GM23338 (cell line): ENCODE results near the gene SMPDL3A. TPM values are rescaled to one million over a fixed set of nuclear protein-coding genes. Genes with fewer than 3 reads are reported as not detected.

ENCODE experiments used
- ATAC-seq: fragments of 200-7000 bp; cut with Tn5 transposase; 3 replicates; pipeline ENCODE4 v1.9.1; 2020
- DNase-seq: peaks from one replicate; pipeline ENCODE4 v3.0.0-alpha.2; 2015; ENCODE audit warnings: low spot score
- H2AFZ ChIP-seq: fragments of 200-600 bp; sonication (generic); 2 replicates; pipeline ENCODE4 v1.8.0; 2016; ENCODE audit warnings: antibody characterized with exemption, mild to moderate bottlenecking, moderate library complexity
- H3F3A ChIP-seq: fragments of 200-600 bp; sonication (generic); replicated peaks from 2 replicates; pipeline ENCODE4 v1.8.0; 2017; ENCODE audit warnings: antibody characterized with exemption, mixed run types, low read depth
- H3K27ac ChIP-seq: fragments of 200-600 bp; sonication (generic); 2 replicates; pipeline ENCODE4 v1.6.1; 2016; ENCODE audit warnings: low read depth
- H3K27me3 ChIP-seq: fragments of 200-600 bp; sonication (generic); 2 replicates; pipeline ENCODE4 v1.8.0; 2016; ENCODE audit warnings: mild to moderate bottlenecking, mixed run types, moderate library complexity; ENCODE audit not compliant: insufficient read depth
- H3K36me3 ChIP-seq: fragments of 200-600 bp; sonication (generic); 2 replicates; pipeline ENCODE4 v1.8.0; 2016; ENCODE audit warnings: mild to moderate bottlenecking; ENCODE audit not compliant: insufficient read depth
- H3K4me1 ChIP-seq: fragments of 200-600 bp; sonication (generic); 2 replicates; pipeline ENCODE4 v1.8.0; 2016; ENCODE audit warnings: mild to moderate bottlenecking, moderate library complexity; ENCODE audit not compliant: insufficient read depth
- H3K4me2 ChIP-seq: fragments of 200-600 bp; sonication (generic); 2 replicates; pipeline ENCODE4 v1.7.1; 2017; ENCODE audit warnings: mixed run types
- H3K4me3 ChIP-seq: fragments of 200-600 bp; sonication (generic); 2 replicates; pipeline ENCODE4 v1.6.1; 2016; ENCODE audit warnings: mixed run types
- H3K79me2 ChIP-seq: fragments of 200-600 bp; sonication (generic); replicated peaks from 2 replicates; pipeline ENCODE4 v1.8.0; 2017; ENCODE audit warnings: mild to moderate bottlenecking; ENCODE audit not compliant: insufficient read depth
- H3K9me2 ChIP-seq: fragments of 200-600 bp; sonication (generic); 2 replicates; pipeline ENCODE4 v1.8.0; 2017; ENCODE audit not compliant: insufficient read depth
- H4K20me1 ChIP-seq: fragments of 200-600 bp; sonication (generic); replicated peaks from 2 replicates; pipeline ENCODE4 v1.8.0; 2017; ENCODE audit warnings: mild to moderate bottlenecking; ENCODE audit not compliant: insufficient read depth
- H3K27ac Mint-ChIP-seq: 2 replicates; pipeline ENCODE4 v1.8.0; 2020; ENCODE audit warnings: inconsistent platforms, mild to moderate bottlenecking, moderate library complexity, mixed read lengths
- H3K27me3 Mint-ChIP-seq: 3 replicates; pipeline ENCODE4 v1.8.0; 2022; ENCODE audit warnings: low read depth, mild to moderate bottlenecking, moderate library complexity, mixed read lengths, inconsistent platforms; ENCODE audit not compliant: insufficient read depth, poor library complexity
- H3K36me3 Mint-ChIP-seq: 3 replicates; pipeline ENCODE4 v1.8.0; 2021; ENCODE audit warnings: low read depth, mild to moderate bottlenecking, inconsistent platforms, moderate library complexity, mixed read lengths
- H3K4me1 Mint-ChIP-seq: 3 replicates; pipeline ENCODE4 v1.8.0; 2020; ENCODE audit warnings: mild to moderate bottlenecking, inconsistent platforms, mixed read lengths
- H3K4me3 Mint-ChIP-seq: 3 replicates; pipeline ENCODE4 v1.8.0; 2021; ENCODE audit warnings: moderate library complexity, mild to moderate bottlenecking, inconsistent platforms, mixed read lengths
- H3K9me3 Mint-ChIP-seq: 3 replicates; pipeline ENCODE4 v1.8.0; 2020; ENCODE audit warnings: moderate library complexity, mild to moderate bottlenecking, inconsistent platforms, mixed read lengths
- ETS1 ChIP-seq: IDR thresholded peaks from 2 replicates; pipeline ENCODE4 v1.6.1; 2016; ENCODE audit warnings: antibody characterized with exemption
- EZH2phosphoT487 ChIP-seq: fragments of 200-600 bp; sonication (generic); IDR thresholded peaks from one replicate; pipeline ENCODE4 v1.8.1; 2018; ENCODE audit warnings: antibody characterized with exemption; ENCODE audit not compliant: unreplicated experiment
- JUNB ChIP-seq: IDR thresholded peaks from one replicate; pipeline ENCODE4 v1.6.1; 2016; ENCODE audit warnings: antibody characterized with exemption; ENCODE audit not compliant: unreplicated experiment
- NANOG ChIP-seq: IDR thresholded peaks from 2 replicates; pipeline ENCODE4 v1.6.1; 2016; ENCODE audit warnings: antibody characterized with exemption, borderline replicate concordance
- REST ChIP-seq: IDR thresholded peaks from one replicate; pipeline ENCODE4 v1.6.1; 2018; ENCODE audit warnings: antibody characterized with exemption; ENCODE audit not compliant: unreplicated experiment
- polyA plus RNA-seq: library from polyadenylated mRNA; unstranded; fragments of >200 nt; fragmentation: Nextera tagmentation; extraction: Ambion mirVana; gene quantifications from 2 replicates; pipeline ENCODE4 v1.2.1, GENCODE V29; 2016
- total RNA-seq: library from RNA; depleted of rRNA; stranded (reverse); fragments of >200 nt; shearing (Covaris generic); gene quantifications from 2 replicates; pipeline ENCODE4 v1.2.3, GENCODE V29; 2014
- TF ChIP-seq, protein P1 (sequence below): fragments of 250-450 bp; sonication (Bioruptor Pico); IDR thresholded peaks from 2 replicates; pipeline ENCODE4 v1.5.0; 2020; ENCODE audit warnings: mild to moderate bottlenecking, moderate library complexity

The SMPDL3A gene
- total and polyA plus RNA-seq, 2 experiments from 2014 or later, result 3.5 to 6.3 TPM

DNA sequence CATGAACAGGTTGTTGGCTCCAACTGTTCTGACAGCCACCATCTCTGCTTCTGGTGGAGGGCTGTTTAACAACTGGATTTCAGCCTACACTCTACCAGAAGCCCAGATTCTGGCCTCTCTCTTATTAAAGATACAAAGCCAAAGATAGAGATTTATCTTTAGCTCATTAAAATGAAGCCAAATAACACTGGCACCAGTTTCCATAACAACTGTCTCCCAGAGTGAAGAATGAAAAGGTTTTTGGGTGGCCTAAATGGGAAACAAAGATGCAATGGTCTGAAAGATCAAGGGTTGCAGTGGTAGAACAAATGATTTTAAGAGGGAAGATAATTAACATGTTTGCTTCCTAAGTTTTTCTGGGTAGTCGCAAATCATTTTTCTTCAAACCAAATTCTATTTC lies 3.2 kb upstream of the SMPDL3A start:
- no peaks in the 10 kb centered on the region for H3K36me3 Mint-ChIP-seq
- peaks cover 18% of the 10 kb centered on the region for H3K27me3 Mint-ChIP-seq
- Histone ChIP-seq H3K4me1 (peaks cover 48% of the 10 kb centered on the region), H3F3A (peaks cover 10% of the 10 kb centered on the region; the same call in 1 of the 2 replicates), H2AFZ (no peak overlapping the region), H3K36me3 (no peaks in the 10 kb centered on the region), H3K4me3 (no peak overlapping the region), H3K79me2 (no peaks in the 10 kb centered on the region), H3K27me3 (peaks cover 32% of the 10 kb centered on the region), H3K9me2 (no peaks in the 10 kb centered on the region), H4K20me1 (no peaks in the 10 kb centered on the region), H3K27ac (no peak overlapping the region), H3K4me2 (no peak overlapping the region)
- no peak overlapping the region for H3K27ac Mint-ChIP-seq
- TF ChIP-seq JUNB, result no peak
- H3K4me3 Mint-ChIP-seq, result no peak overlapping the region
- no peaks in the 10 kb centered on the region for H3K9me3 Mint-ChIP-seq
- no peak for ATAC-seq
- H3K4me1 Mint-ChIP-seq, result peaks cover 47% of the 10 kb centered on the region
- no peak for DNase-seq

DNA sequence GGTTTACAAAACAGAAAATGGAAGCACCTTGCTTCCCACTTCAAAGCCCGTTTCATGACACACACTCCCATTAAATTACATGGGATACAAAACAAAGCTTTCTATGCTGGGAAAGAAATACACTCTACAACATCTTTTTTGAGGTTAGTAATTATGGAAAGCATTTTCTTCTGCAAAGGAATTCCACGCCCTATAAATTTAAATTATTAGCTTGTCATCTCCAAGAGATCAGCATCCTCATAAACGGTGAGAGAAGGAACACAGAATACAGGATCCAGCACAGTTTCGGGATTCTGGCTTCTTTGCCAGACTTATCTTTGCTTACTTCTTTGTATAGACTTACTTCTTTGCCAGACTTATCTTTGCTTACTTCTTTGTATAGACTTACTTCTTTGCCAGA lies 1.3 kb upstream of the SMPDL3A start:
- peak overlapping the region; percentile 78 for H3K4me2 ChIP-seq
- peak overlapping the region; percentile 88 for H3K4me3 Mint-ChIP-seq
- H3K4me3 ChIP-seq, result peak overlapping the region; percentile 83; the same call in 1 of the 2 replicates
- H3K27ac ChIP-seq, result no peak overlapping the region
- H3K27ac Mint-ChIP-seq, result no peak overlapping the region
- peaks cover 20% of the 10 kb centered on the region for H3K27me3 Mint-ChIP-seq
- peaks cover 11% of the 10 kb centered on the region; the same call in 1 of the 2 replicates for H3F3A ChIP-seq
- no peaks in the 10 kb centered on the region for H3K36me3 Mint-ChIP-seq
- H3K27me3 ChIP-seq, result peaks cover 38% of the 10 kb centered on the region
- no peak overlapping the region for H2AFZ ChIP-seq
- H3K4me1 ChIP-seq, result peaks cover 52% of the 10 kb centered on the region
- H3K36me3 ChIP-seq, result no peaks in the 10 kb centered on the region
- no peaks in the 10 kb centered on the region for H3K79me2 ChIP-seq
- DNase-seq (no peak), ATAC-seq (no peak)
- no peaks in the 10 kb centered on the region for H3K9me3 Mint-ChIP-seq
- H4K20me1 ChIP-seq, result no peaks in the 10 kb centered on the region
- H3K4me1 Mint-ChIP-seq, result peaks cover 47% of the 10 kb centered on the region
- no peaks in the 10 kb centered on the region for H3K9me2 ChIP-seq
- no peak for TF ChIP-seq REST

- H3K27ac Mint-ChIP-seq, result no peak overlapping the region
- ATAC-seq (no peak), DNase-seq (peak; percentile 17)
- H3K9me3 Mint-ChIP-seq, result no peaks in the 10 kb centered on the region
- no peaks in the 10 kb centered on the region for H3K36me3 Mint-ChIP-seq
- Histone ChIP-seq H3K4me2 (peak overlapping the region; percentile 78), H2AFZ (no peak overlapping the region), H3F3A (peaks cover 11% of the 10 kb centered on the region; the same call in 1 of the 2 replicates), H3K9me2 (no peaks in the 10 kb centered on the region), H3K4me1 (peaks cover 51% of the 10 kb centered on the region), H4K20me1 (no peaks in the 10 kb centered on the region), H3K4me3 (peak overlapping the region; percentile 83), H3K27ac (no peak overlapping the region), H3K79me2 (no peaks in the 10 kb centered on the region), H3K27me3 (peaks cover 38% of the 10 kb centered on the region), H3K36me3 (no peaks in the 10 kb centered on the region)
- H3K4me3 Mint-ChIP-seq, result peak overlapping the region; percentile 88
- H3K27me3 Mint-ChIP-seq, result peaks cover 20% of the 10 kb centered on the region
- H3K4me1 Mint-ChIP-seq, result peaks cover 51% of the 10 kb centered on the region
- TF ChIP-seq, protein P1, sequence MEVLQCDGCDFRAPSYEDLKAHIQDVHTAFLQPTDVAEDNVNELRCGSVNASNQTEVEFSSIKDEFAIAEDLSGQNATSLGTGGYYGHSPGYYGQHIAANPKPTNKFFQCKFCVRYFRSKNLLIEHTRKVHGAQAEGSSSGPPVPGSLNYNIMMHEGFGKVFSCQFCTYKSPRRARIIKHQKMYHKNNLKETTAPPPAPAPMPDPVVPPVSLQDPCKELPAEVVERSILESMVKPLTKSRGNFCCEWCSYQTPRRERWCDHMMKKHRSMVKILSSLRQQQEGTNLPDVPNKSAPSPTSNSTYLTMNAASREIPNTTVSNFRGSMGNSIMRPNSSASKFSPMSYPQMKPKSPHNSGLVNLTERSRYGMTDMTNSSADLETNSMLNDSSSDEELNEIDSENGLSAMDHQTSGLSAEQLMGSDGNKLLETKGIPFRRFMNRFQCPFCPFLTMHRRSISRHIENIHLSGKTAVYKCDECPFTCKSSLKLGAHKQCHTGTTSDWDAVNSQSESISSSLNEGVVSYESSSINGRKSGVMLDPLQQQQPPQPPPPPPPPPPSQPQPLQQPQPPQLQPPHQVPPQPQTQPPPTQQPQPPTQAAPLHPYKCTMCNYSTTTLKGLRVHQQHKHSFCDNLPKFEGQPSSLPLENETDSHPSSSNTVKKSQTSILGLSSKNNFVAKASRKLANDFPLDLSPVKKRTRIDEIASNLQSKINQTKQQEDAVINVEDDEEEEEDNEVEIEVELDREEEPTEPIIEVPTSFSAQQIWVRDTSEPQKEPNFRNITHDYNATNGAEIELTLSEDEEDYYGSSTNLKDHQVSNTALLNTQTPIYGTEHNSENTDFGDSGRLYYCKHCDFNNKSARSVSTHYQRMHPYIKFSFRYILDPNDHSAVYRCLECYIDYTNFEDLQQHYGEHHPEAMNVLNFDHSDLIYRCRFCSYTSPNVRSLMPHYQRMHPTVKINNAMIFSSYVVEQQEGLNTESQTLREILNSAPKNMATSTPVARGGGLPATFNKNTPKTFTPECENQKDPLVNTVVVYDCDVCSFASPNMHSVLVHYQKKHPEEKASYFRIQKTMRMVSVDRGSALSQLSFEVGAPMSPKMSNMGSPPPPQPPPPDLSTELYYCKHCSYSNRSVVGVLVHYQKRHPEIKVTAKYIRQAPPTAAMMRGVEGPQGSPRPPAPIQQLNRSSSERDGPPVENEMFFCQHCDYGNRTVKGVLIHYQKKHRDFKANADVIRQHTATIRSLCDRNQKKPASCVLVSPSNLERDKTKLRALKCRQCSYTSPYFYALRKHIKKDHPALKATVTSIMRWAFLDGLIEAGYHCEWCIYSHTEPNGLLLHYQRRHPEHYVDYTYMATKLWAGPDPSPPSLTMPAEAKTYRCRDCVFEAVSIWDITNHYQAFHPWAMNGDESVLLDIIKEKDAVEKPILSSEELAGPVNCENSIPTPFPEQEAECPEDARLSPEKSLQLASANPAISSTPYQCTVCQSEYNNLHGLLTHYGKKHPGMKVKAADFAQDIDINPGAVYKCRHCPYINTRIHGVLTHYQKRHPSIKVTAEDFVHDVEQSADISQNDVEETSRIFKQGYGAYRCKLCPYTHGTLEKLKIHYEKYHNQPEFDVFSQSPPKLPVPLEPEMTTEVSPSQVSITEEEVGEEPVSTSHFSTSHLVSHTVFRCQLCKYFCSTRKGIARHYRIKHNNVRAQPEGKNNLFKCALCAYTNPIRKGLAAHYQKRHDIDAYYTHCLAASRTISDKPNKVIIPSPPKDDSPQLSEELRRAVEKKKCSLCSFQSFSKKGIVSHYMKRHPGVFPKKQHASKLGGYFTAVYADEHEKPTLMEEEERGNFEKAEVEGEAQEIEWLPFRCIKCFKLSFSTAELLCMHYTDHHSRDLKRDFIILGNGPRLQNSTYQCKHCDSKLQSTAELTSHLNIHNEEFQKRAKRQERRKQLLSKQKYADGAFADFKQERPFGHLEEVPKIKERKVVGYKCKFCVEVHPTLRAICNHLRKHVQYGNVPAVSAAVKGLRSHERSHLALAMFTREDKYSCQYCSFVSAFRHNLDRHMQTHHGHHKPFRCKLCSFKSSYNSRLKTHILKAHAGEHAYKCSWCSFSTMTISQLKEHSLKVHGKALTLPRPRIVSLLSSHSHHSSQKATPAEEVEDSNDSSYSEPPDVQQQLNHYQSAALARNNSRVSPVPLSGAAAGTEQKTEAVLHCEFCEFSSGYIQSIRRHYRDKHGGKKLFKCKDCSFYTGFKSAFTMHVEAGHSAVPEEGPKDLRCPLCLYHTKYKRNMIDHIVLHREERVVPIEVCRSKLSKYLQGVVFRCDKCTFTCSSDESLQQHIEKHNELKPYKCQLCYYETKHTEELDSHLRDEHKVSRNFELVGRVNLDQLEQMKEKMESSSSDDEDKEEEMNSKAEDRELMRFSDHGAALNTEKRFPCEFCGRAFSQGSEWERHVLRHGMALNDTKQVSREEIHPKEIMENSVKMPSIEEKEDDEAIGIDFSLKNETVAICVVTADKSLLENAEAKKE (CRISPR knock-in tag), result no peak
- TF ChIP-seq NANOG (no peak), EZH2phosphoT487 (no peak), ETS1 (no peak)
These were observed 850 bp upstream of the SMPDL3A start for GRCh38 chr6:122788208-122788607.
